Measurements from ENCODE around the gene DDX27.

DNA sequence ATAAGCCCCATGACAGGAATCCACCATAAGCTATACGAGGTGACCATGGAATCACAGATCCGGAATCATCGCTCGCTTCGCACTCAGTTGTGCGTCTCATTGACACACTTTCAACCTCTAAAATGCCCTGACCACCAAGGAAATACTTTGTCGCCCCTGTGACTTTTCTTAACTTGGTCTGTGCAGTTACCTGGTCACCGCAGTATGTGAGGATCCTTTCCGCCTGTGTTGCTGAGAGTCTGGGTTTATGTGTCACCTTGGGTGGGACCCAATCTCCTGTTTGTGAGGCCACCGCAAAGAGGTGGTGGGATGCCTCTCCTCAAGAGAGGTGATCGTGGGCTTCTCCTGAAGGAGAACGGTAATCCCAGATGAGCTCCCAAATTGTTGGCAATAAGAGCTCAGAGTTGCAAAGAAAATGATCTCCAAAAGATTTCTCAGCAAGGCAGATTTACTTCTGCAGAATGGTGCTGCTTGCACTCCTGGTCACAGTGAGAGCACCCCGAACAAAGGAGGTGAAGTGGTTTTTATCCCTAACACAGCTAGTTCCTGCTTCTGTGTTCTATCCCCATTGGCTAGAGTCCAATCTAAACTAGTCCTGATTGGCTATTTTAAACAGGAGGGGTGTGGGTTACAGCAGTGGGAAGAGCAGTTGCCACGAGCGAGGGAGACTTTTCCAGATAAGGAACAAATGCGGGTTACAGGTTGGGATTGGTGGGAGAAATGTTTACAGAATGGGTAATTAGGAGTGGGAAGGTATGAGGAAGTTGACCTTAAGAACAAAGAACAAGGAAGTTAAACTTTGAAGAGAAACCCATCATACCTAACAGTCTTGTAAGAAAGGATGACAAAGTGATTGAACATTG, 67.7 kb downstream of the DDX27 start:
- TF ChIP-seq, protein P1, sequence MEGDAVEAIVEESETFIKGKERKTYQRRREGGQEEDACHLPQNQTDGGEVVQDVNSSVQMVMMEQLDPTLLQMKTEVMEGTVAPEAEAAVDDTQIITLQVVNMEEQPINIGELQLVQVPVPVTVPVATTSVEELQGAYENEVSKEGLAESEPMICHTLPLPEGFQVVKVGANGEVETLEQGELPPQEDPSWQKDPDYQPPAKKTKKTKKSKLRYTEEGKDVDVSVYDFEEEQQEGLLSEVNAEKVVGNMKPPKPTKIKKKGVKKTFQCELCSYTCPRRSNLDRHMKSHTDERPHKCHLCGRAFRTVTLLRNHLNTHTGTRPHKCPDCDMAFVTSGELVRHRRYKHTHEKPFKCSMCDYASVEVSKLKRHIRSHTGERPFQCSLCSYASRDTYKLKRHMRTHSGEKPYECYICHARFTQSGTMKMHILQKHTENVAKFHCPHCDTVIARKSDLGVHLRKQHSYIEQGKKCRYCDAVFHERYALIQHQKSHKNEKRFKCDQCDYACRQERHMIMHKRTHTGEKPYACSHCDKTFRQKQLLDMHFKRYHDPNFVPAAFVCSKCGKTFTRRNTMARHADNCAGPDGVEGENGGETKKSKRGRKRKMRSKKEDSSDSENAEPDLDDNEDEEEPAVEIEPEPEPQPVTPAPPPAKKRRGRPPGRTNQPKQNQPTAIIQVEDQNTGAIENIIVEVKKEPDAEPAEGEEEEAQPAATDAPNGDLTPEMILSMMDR (IDR thresholded peaks at IDR 0.05; ENCODE audit: control extremely low read depth in 1 of 3, insufficient read depth in 1 of 3, low read depth in 1 of 3, low read length in 3 of 3), result no peak
- TF ChIP-seq EZH2 (IDR thresholded peaks at IDR 0.05; ENCODE audit: low read depth, low read length, severe bottlenecking), result no peak
- TF ChIP-seq POLR2A (IDR thresholded peaks at IDR 0.05; ENCODE audit: control extremely low read depth in 1 of 2, low read depth in 2 of 2, low read length in 2 of 2), result peak in 1 of 2 experiments; percentile 36; a peak in 1 of 3 replicates
- 0 out of 2 replicates have a peak, but pooled peaks have one; percentile 10 for TF ChIP-seq SP1 (IDR thresholded peaks at IDR 0.05; ENCODE audit: low read depth, low read length)
- no peak for TF ChIP-seq CREB1 (IDR thresholded peaks at IDR 0.05)
- 0 out of 2 replicates have a peak, but pooled peaks have one; percentile 16 for TF ChIP-seq CHD2 (IDR thresholded peaks at IDR 0.05; ENCODE audit: low read length)

Data from H1 (cell line).